A673 (cell line): ENCODE data around the gene SRD5A1.

Experiments used
- CTCF ChIP-seq: fragments of 300-800, 200-600 bp; sonication (generic); conservative IDR thresholded peaks from 2 replicates; pipeline ENCODE4 v1.5.1; 2017; ENCODE audit warnings: low read depth, mild to moderate bottlenecking, antibody characterized with exemption, low read length, moderate library complexity, mixed read lengths
- EZH2 ChIP-seq: fragments of 200-600 bp; sonication (generic); IDR thresholded peaks from 2 replicates; pipeline ENCODE4 v1.6.1; 2017; ENCODE audit warnings: borderline replicate concordance, low read depth, mild to moderate bottlenecking, mixed read lengths, antibody characterized with exemption, low read length; ENCODE audit not compliant: poor library complexity, severe bottlenecking

GRCh38 chr5:6721442-6721841 is 88.2 kb downstream of the SRD5A1 start:
- no peak for TF ChIP-seq CTCF
- no peak for TF ChIP-seq EZH2
